Activated CD4-positive, alpha-beta T cell treated with anti-CD3 and anti-CD28 coated beads for 36 hours (primary cell): ENCODE measurements around the gene B4GALT5. TPM values are rescaled to one million over a fixed set of nuclear protein-coding genes. Genes with fewer than 3 reads are reported as not detected.
"Not testable (repeated sequence)": the region's sequence is repeated elsewhere in the genome, so short reads cannot be mapped to it uniquely, and the experiment has no call there.

Experiments used
- ATAC-seq: fragments of 200-7000 bp; cut with Tn5 transposase; one replicate; pipeline ENCODE4 v1.10.0; 2021; ENCODE audit warnings: mild to moderate bottlenecking, moderate library complexity
- CTCF ChIA-PET: fragments of 350-600 bp; sonication (Branson Sonifier 250); formaldehyde crosslinking; loops from one replicate; lab custom pipeline; 2021; ENCODE audit warnings: antibody characterized with exemption; lab: Charles Lee
- POLR2A ChIA-PET: fragments of 350-600 bp; sonication (Branson Sonifier 250); formaldehyde crosslinking; loops from one replicate; lab custom pipeline; 2021; ENCODE audit warnings: antibody characterized with exemption, inconsistent platforms; lab: Charles Lee
- DNase-seq: peaks from one replicate; pipeline ENCODE4 v3.0.0-alpha.2; 2020
- H3K27ac Mint-ChIP-seq: one replicate; pipeline ENCODE4 v1.8.0; 2021; ENCODE audit warnings: mixed read lengths
- H3K27me3 Mint-ChIP-seq: one replicate; pipeline ENCODE4 v1.8.0; 2021; ENCODE audit warnings: mixed read lengths
- H3K36me3 Mint-ChIP-seq: one replicate; pipeline ENCODE4 v1.8.0; 2021; ENCODE audit warnings: low read depth, mixed read lengths
- H3K4me1 Mint-ChIP-seq: one replicate; pipeline ENCODE4 v1.8.0; 2021; ENCODE audit warnings: mixed read lengths
- H3K4me3 Mint-ChIP-seq: one replicate; pipeline ENCODE4 v1.8.0; 2021; ENCODE audit warnings: mild to moderate bottlenecking, moderate library complexity, mixed read lengths
- H3K9me3 Mint-ChIP-seq: one replicate; pipeline ENCODE4 v1.8.0; 2021; ENCODE audit warnings: low read depth, mixed read lengths
- intact Hi-C, 2 experiments: fragments of 100-400 bp; cut with DNase I in 1 of 2; cut with micrococcal nuclease in 1 of 2; formaldehyde crosslinking; loops; one replicate each; pipeline versions ENCODE4 v1.14.2 to v1.15.1; 2022 to 2024; cut with DNase I, micrococcal nuclease
- total RNA-seq, 2 experiments: library from RNA; stranded (reverse); gene quantifications; one replicate each; pipeline ENCODE4 v1.2.3, GENCODE V29; 2021

Gene B4GALT5
- total RNA-seq, 2 experiments from 2014 or later, result 18.6 to 19.6 TPM

- ATAC-seq (no peak), DNase-seq (no peak)
- Mint-ChIP-seq H3K36me3 (no peaks in the 10 kb centered on the region), H3K4me1 (peaks cover 10% of the 10 kb centered on the region), H3K9me3 (no peaks in the 10 kb centered on the region), H3K27ac (no peak overlapping the region), H3K4me3 (no peak overlapping the region), H3K27me3 (no peaks in the 10 kb centered on the region)
- ChIA-PET POLR2A (interaction anchor here (0.7 kb wide), 1 partner anchor 24 kb away, joined by 3 read pairs; no protein-coding TSS in a partner anchor), CTCF (no interaction called here)
- intact Hi-C loops, result no loop called here
Measured at GRCh38 chr20:49727894-49728885, 14.5 kb upstream of the B4GALT5 start.

- H3K27me3 Mint-ChIP-seq, result no peaks in the 10 kb centered on the region
- H3K27ac Mint-ChIP-seq, result no peak overlapping the region
- H3K4me3 Mint-ChIP-seq, result no peak overlapping the region
- no peak for DNase-seq
- intact Hi-C loops, result no loop called here
- no peaks in the 10 kb centered on the region for H3K36me3 Mint-ChIP-seq
- H3K9me3 Mint-ChIP-seq, result no peaks in the 10 kb centered on the region
- H3K4me1 Mint-ChIP-seq, result peaks cover 10% of the 10 kb centered on the region
- ATAC-seq, result no peak
- CTCF ChIA-PET, result interaction anchor here (1.0 kb wide), 1 partner anchor 117 kb away, joined by 4 read pairs; no protein-coding TSS in a partner anchor
- POLR2A ChIA-PET, result interaction anchor here (0.7 kb wide), 1 partner anchor 24 kb away, joined by 3 read pairs; no protein-coding TSS in a partner anchor
Measured at GRCh38 chr20:49727478-49727877, 13.8 kb upstream of the B4GALT5 start.

- Mint-ChIP-seq H3K36me3 (no peaks in the 10 kb centered on the region), H3K27ac (no peak overlapping the region), H3K4me1 (peaks cover 10% of the 10 kb centered on the region), H3K27me3 (no peaks in the 10 kb centered on the region), H3K4me3 (no peak overlapping the region), H3K9me3 (no peaks in the 10 kb centered on the region)
- intact Hi-C loops, result no loop called here
- ATAC-seq (no peak), DNase-seq (no peak)
- CTCF ChIA-PET, result interaction anchor here (0.6 to 1.4 kb wide), 3 partner anchors 15 to 199 kb away, joined by 3 read pairs; no protein-coding TSS in a partner anchor
- POLR2A ChIA-PET, result no interaction called here
Measured at GRCh38 chr20:49725694-49726093, 12.0 kb upstream of the B4GALT5 start.

GRCh38 chr20:49725224-49725606, 11.5 kb upstream of the B4GALT5 start:
- H3K4me1 Mint-ChIP-seq, H3K9me3 Mint-ChIP-seq, POLR2A ChIA-PET, H3K4me3 Mint-ChIP-seq, H3K27me3 Mint-ChIP-seq, intact Hi-C loops, DNase-seq, ATAC-seq, H3K27ac Mint-ChIP-seq, H3K36me3 Mint-ChIP-seq: not testable (repeated sequence)
- CTCF ChIA-PET, result interaction anchor here (0.7 to 1.4 kb wide), 4 partner anchors 15 to 120 kb away, joined by 3 to 6 read pairs (median 3); no protein-coding TSS in a partner anchor

GRCh38 chr20:49724408-49725223, 10.9 kb upstream of the B4GALT5 start:
- ChIA-PET CTCF (interaction anchor here (0.5 to 1.4 kb wide), 8 partner anchors 15 to 202 kb away, joined by 3 to 6 read pairs (median 3); no protein-coding TSS in a partner anchor), POLR2A (no interaction called here)
- peaks cover 10% of the 10 kb centered on the region for H3K4me1 Mint-ChIP-seq
- intact Hi-C loops, result no loop called here
- no peak overlapping the region for H3K4me3 Mint-ChIP-seq
- no peak overlapping the region for H3K27ac Mint-ChIP-seq
- peak; percentile 42 for ATAC-seq
- H3K27me3 Mint-ChIP-seq, result no peaks in the 10 kb centered on the region
- DNase-seq, result peak; percentile 17
- no peaks in the 10 kb centered on the region for H3K36me3 Mint-ChIP-seq
- no peaks in the 10 kb centered on the region for H3K9me3 Mint-ChIP-seq

DNA sequence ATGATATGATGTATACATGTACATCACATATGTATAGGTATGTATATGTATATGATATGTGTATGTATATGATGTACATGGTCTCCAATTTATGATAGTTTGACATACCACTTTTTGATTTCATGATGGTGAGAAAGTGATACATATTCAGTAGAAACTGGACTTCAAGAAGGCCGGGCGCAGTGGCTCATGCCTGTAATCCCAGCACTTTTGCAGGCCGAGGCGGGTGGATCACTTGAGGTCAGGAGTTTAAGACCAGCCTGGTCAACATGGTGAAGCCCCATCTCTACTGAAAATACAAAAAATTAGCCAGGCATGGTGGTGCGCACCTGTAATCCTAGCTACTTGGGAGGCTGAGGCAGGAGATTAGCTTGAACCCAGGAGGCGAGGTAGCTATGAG, 10.1 kb upstream of the B4GALT5 start:
- not testable (repeated sequence) for H3K9me3 Mint-ChIP-seq, H3K27me3 Mint-ChIP-seq

DNA sequence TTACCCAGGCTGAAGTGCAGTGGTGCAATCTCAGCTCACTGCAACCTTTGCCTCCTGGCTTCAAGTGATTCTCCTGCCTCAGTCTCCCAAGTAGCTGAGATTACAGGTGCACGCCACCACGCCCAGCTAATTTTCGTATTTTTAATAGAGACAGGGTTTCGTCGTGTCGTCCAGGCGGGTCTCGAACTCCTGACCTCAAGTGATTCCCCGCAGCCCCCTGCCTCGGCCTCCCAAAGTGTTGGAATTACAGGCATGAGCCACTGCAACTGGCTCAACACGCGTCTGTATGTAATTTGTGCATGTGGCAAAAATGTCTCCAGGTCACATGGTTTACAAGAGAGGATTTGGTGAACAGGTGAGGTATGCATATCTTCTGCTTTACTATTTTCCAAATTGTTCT, 7.6 kb upstream of the B4GALT5 start:
- H3K36me3 Mint-ChIP-seq, H3K9me3 Mint-ChIP-seq, H3K27me3 Mint-ChIP-seq, DNase-seq, ATAC-seq, intact Hi-C loops, H3K4me3 Mint-ChIP-seq, H3K27ac Mint-ChIP-seq: not testable (repeated sequence)
- peaks cover 18% of the 10 kb centered on the region for H3K4me1 Mint-ChIP-seq
- ChIA-PET CTCF (interaction anchor here (1.3 kb wide), 1 partner anchor 113 kb away, joined by 4 read pairs; no protein-coding TSS in a partner anchor), POLR2A (interaction anchor here (0.6 kb wide), 1 partner anchor 97 kb away, joined by 15 read pairs; no protein-coding TSS in a partner anchor)

More for the DNA sequence above, 10.1 kb upstream of the B4GALT5 start:
- CTCF ChIA-PET, result interaction anchor here (0.5 to 1.0 kb wide), 3 partner anchors 9 to 203 kb away, joined by 3 read pairs; no protein-coding TSS in a partner anchor
- POLR2A ChIA-PET, ATAC-seq, DNase-seq, H3K4me3 Mint-ChIP-seq, H3K36me3 Mint-ChIP-seq, H3K27ac Mint-ChIP-seq, intact Hi-C loops, H3K4me1 Mint-ChIP-seq: not testable (repeated sequence)

DNA sequence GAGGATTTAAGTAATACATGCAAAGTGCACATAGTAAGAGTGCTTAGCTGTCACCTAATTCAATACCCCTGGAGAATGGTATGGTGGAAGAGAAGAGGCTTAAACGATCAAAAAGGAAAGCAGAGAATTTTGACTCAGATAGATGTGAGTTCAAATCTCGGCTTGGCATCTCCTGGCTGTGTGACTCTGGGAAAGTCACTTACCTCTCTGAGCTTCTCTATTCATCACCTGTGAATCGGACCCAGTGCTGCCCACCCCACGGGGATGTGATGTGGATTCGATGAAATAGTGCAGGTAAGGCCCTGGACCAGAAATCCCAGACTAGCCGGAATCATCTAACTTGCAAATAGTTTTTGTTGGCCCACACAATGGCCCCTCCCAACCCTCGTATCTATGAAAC, 1.8 kb upstream of the B4GALT5 start:
- no peaks in the 10 kb centered on the region for H3K9me3 Mint-ChIP-seq
- peaks cover 5% of the 10 kb centered on the region for H3K27me3 Mint-ChIP-seq
- POLR2A ChIA-PET, result interaction anchor here (0.7 kb wide), 1 partner anchor 289 kb away, joined by 4 read pairs; no protein-coding TSS in a partner anchor
- no peak overlapping the region for H3K27ac Mint-ChIP-seq
- H3K4me3 Mint-ChIP-seq, result no peak overlapping the region
- H3K4me1 Mint-ChIP-seq, result peaks cover 36% of the 10 kb centered on the region
- no peak for DNase-seq
- ATAC-seq, result no peak
- CTCF ChIA-PET, result interaction anchor here (0.6 to 1.3 kb wide), 4 partner anchors 14 to 112 kb away, joined by 3 to 4 read pairs (median 3); no protein-coding TSS in a partner anchor
- H3K36me3 Mint-ChIP-seq, result no peaks in the 10 kb centered on the region
- intact Hi-C loops, result loop anchor here in 1 of 2 experiments (10.0 kb wide), 2 partner anchors 51 to 181 kb away; no protein-coding TSS in a partner anchor

- DNase-seq, result peak; percentile 44
- ChIA-PET POLR2A (interaction anchor here (1.1 kb wide), 1 partner anchor 44 kb away, joined by 3 read pairs; no protein-coding TSS in a partner anchor), CTCF (interaction anchor here (0.6 to 1.1 kb wide), 4 partner anchors 43 to 134 kb away, joined by 3 read pairs; no protein-coding TSS in a partner anchor)
- H3K36me3 Mint-ChIP-seq, result no peaks in the 10 kb centered on the region
- peaks cover 5% of the 10 kb centered on the region for H3K27me3 Mint-ChIP-seq
- intact Hi-C loops, result loop anchor here (1.0 to 10.0 kb wide), 9 partner anchors 14 to 223 kb away; partner anchors contain the start of genes SLC9A8 (in 2 of the 2), RNF114 (in 1 of the 2) and SPATA2 (in 1 of the 2)
- peak; percentile 47 for ATAC-seq
- peak overlapping the region; percentile 90 for H3K27ac Mint-ChIP-seq
- H3K4me1 Mint-ChIP-seq, result peaks cover 50% of the 10 kb centered on the region
- H3K4me3 Mint-ChIP-seq, result peak overlapping the region; percentile 78
- no peaks in the 10 kb centered on the region for H3K9me3 Mint-ChIP-seq
Measured at GRCh38 chr20:49712996-49713752, 504 bp downstream of the B4GALT5 start.

GRCh38 chr20:49712646-49712995, 1.1 kb downstream of the B4GALT5 start:
- peak overlapping the region; percentile 78 for H3K4me3 Mint-ChIP-seq
- H3K4me1 Mint-ChIP-seq, result peaks cover 45% of the 10 kb centered on the region
- intact Hi-C loops, result loop anchor here (2.0 to 10.0 kb wide), 7 partner anchors 44 to 202 kb away; partner anchors contain the start of genes SLC9A8 (in 2 of the 2) and SPATA2 (in 1 of the 2)
- DNase-seq (no peak), ATAC-seq (no peak)
- CTCF ChIA-PET, result interaction anchor here (0.6 to 1.0 kb wide), 2 partner anchors 51 to 133 kb away, joined by 3 read pairs; no protein-coding TSS in a partner anchor
- H3K27me3 Mint-ChIP-seq, result peaks cover 3% of the 10 kb centered on the region
- H3K36me3 Mint-ChIP-seq, result no peaks in the 10 kb centered on the region
- H3K9me3 Mint-ChIP-seq, result no peaks in the 10 kb centered on the region
- H3K27ac Mint-ChIP-seq, result peak overlapping the region; percentile 90
- POLR2A ChIA-PET, result interaction anchor here (1.1 kb wide), 1 partner anchor 43 kb away, joined by 3 read pairs; no protein-coding TSS in a partner anchor
